RWPE2 (cell line): ENCODE results near the gene LRRC46.

Experiments used
- ATAC-seq: fragments of 200-7000 bp; cut with Tn5 transposase; 3 replicates; pipeline ENCODE4 v1.9.1; 2021; ENCODE audit warnings: low read depth
- DNase-seq: peaks from one replicate; pipeline ENCODE4 v3.0.0-alpha.2; 2020; ENCODE audit warnings: low spot score
- H3K27ac ChIP-seq: fragments of 450-650 bp; 2 replicates; pipeline ENCODE4 v1.5.1; 2017; ENCODE audit warnings: mild to moderate bottlenecking; ENCODE audit not compliant: poor library complexity, severe bottlenecking
- H3K27me3 ChIP-seq: fragments of 250-450 bp; sonication (Bioruptor Pico); 2 replicates; pipeline ENCODE4 v1.5.1; 2021; ENCODE audit warnings: mild to moderate bottlenecking, moderate library complexity; ENCODE audit not compliant: insufficient read depth, poor library complexity, severe bottlenecking
- H3K36me3 ChIP-seq: fragments of 250-450 bp; sonication (Bioruptor Pico); 2 replicates; pipeline ENCODE4 v1.5.1; 2020; ENCODE audit warnings: low read depth, mild to moderate bottlenecking, moderate library complexity
- H3K4me1 ChIP-seq: fragments of 250-450 bp; sonication (Bioruptor Pico); 2 replicates; pipeline ENCODE4 v1.5.1; 2021; ENCODE audit warnings: mild to moderate bottlenecking, moderate library complexity; ENCODE audit not compliant: insufficient read depth, poor library complexity, severe bottlenecking
- H3K4me3 ChIP-seq: fragments of 250-450 bp; sonication (Bioruptor Pico); 2 replicates; pipeline ENCODE4 v1.5.1; 2021; ENCODE audit warnings: mild to moderate bottlenecking, moderate library complexity; ENCODE audit not compliant: severe bottlenecking
- H3K9me3 ChIP-seq: fragments of 250-450 bp; sonication (Bioruptor Pico); 2 replicates; pipeline ENCODE4 v1.5.1; 2021; ENCODE audit warnings: mild to moderate bottlenecking, moderate library complexity; ENCODE audit not compliant: severe bottlenecking
- CTCF ChIP-seq: fragments of 450-650 bp; IDR thresholded peaks from one replicate; pipeline ENCODE4 v1.5.1; 2017; ENCODE audit warnings: mild to moderate bottlenecking, moderate library complexity; ENCODE audit not compliant: poor library complexity, severe bottlenecking

Gene LRRC46

DNA sequence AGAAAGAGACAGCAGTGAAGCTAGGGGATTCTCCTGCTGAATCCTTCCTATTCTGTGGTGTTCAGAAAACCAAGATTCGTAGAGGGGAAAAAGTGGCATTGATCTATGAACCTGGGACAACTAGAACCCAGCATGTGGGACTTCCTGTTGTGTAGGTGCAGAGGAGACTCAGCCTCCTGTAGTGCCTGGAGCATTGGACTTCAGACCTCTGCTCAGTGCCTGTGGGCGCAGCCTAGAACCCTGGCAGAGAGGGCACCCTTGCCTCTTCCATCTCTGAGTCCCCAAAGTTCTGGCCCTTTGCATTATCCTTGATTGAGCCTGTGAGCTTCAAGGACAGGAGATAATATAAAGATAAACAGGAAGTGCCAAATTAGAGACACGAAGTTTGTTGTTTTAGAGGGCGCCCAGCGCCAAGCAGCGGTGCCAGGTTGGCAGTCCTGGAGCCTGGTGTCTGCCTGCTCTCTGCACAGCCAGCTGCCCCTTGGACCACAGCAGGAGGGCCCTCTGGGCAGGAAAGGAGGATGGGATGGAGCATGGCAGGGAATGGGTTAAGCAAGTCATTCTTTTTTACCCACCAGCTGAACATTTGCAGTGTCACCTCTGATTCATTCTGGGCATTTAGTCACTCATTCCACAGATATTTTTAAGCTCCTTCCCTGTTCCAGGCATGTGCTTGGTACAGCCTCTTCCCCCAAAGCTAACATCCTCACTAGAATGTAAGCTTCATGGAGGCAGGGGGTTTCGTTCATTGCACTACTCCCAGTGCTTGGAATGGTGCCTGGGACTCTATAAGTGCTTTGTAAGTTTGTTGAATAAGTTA lies 31.4 kb downstream of the LRRC46 start:
- no peak for TF ChIP-seq CTCF
- Histone ChIP-seq H3K4me3 (no peak overlapping the region), H3K36me3 (no peaks in the 10 kb centered on the region), H3K27me3 (no peaks in the 10 kb centered on the region), H3K4me1 (peaks cover 26% of the 10 kb centered on the region), H3K9me3 (no peaks in the 10 kb centered on the region), H3K27ac (peak overlapping the region; percentile 87)
- peak; percentile 77 for ATAC-seq
- no peak for DNase-seq

- Histone ChIP-seq H3K27me3 (no peaks in the 10 kb centered on the region), H3K9me3 (no peaks in the 10 kb centered on the region), H3K27ac (peak overlapping the region; percentile 87), H3K4me3 (no peak overlapping the region), H3K36me3 (no peaks in the 10 kb centered on the region), H3K4me1 (peaks cover 26% of the 10 kb centered on the region)
- no peak for TF ChIP-seq CTCF
- DNase-seq = no peak
- ATAC-seq = peak; percentile 71
Observed at GRCh38 chr17:47864791-47865216, 33.3 kb downstream of the LRRC46 start.

DNA sequence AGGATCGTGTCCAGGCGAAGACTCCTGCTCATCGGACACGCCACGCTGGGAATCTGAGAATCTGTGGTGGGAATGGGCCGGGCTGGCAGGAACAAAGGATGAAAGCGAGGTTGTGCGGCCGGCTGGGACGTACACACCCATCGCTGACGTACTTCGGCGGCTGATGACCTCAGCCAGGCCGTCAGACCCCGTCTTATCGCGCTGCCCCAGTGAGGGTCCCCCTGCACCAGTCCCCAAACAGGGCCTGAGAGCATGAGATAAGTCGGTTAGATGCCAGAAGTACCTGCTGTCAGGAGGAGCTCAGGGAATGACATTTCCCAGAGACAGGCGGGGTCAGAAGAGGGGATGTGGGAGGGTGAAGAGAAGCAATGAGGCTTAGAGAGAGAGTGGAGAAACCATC lies 35.5 kb downstream of the LRRC46 start:
- no peak for TF ChIP-seq CTCF
- H3K9me3 ChIP-seq = no peaks in the 10 kb centered on the region
- H3K27me3 ChIP-seq = no peaks in the 10 kb centered on the region
- no peak overlapping the region for H3K27ac ChIP-seq
- H3K4me3 ChIP-seq = no peak overlapping the region
- ATAC-seq (no peak), DNase-seq (no peak)
- peaks cover 29% of the 10 kb centered on the region for H3K4me1 ChIP-seq
- H3K36me3 ChIP-seq = no peaks in the 10 kb centered on the region

GRCh38 chr17:47867813-47868533 lies 36.5 kb downstream of the LRRC46 start:
- Histone ChIP-seq H3K36me3 (no peaks in the 10 kb centered on the region), H3K4me1 (peaks cover 27% of the 10 kb centered on the region), H3K27ac (no peak overlapping the region), H3K4me3 (no peak overlapping the region), H3K9me3 (no peaks in the 10 kb centered on the region), H3K27me3 (no peaks in the 10 kb centered on the region)
- no peak for TF ChIP-seq CTCF
- ATAC-seq = no peak
- DNase-seq = no peak
